ENCODE results near the gene S1PR5.

Gene S1PR5

GRCh38 chr19:10478476-10478875 is 38.8 kb downstream of the S1PR5 start:
- Mint-ChIP-seq H3K4me3 (no peak overlapping the region), H3K27me3 (no peaks in the 10 kb centered on the region), H3K9me3 (no peaks in the 10 kb centered on the region), H3K27ac (no peak overlapping the region), H3K4me1 (ENCODE audit: low read depth) (peaks cover 13% of the 10 kb centered on the region), H3K36me3 (ENCODE audit: low read depth) (no peaks in the 10 kb centered on the region)
- DNase-seq = no peak

GRCh38 chr19:10474962-10475451 is 42.2 kb downstream of the S1PR5 start:
- Mint-ChIP-seq H3K9me3 (no peaks in the 10 kb centered on the region), H3K27ac (no peak overlapping the region), H3K4me1 (ENCODE audit: low read depth) (peaks cover 13% of the 10 kb centered on the region), H3K4me3 (no peak overlapping the region), H3K27me3 (no peaks in the 10 kb centered on the region), H3K36me3 (ENCODE audit: low read depth) (no peaks in the 10 kb centered on the region)
- no peak for DNase-seq

- H3K36me3 Mint-ChIP-seq (ENCODE audit: low read depth) = no peaks in the 10 kb centered on the region
- H3K4me3 Mint-ChIP-seq = no peak overlapping the region
- H3K27ac Mint-ChIP-seq = no peak overlapping the region
- H3K27me3 Mint-ChIP-seq = no peaks in the 10 kb centered on the region
- no peaks in the 10 kb centered on the region for H3K4me1 Mint-ChIP-seq (ENCODE audit: low read depth)
- H3K9me3 Mint-ChIP-seq = no peaks in the 10 kb centered on the region
- DNase-seq = no peak
Observed at GRCh38 chr19:10473192-10473591, 44.1 kb downstream of the S1PR5 start.

GRCh38 chr19:10471909-10472308 is 45.3 kb downstream of the S1PR5 start:
- H3K9me3 Mint-ChIP-seq = no peaks in the 10 kb centered on the region
- DNase-seq = no peak
- H3K4me1 Mint-ChIP-seq (ENCODE audit: low read depth) = no peaks in the 10 kb centered on the region
- H3K4me3 Mint-ChIP-seq = no peak overlapping the region
- H3K36me3 Mint-ChIP-seq (ENCODE audit: low read depth) = no peaks in the 10 kb centered on the region
- H3K27me3 Mint-ChIP-seq = no peaks in the 10 kb centered on the region
- H3K27ac Mint-ChIP-seq = no peak overlapping the region

GRCh38 chr19:10468133-10468532 is 49.1 kb downstream of the S1PR5 start:
- Mint-ChIP-seq H3K27ac (no peak overlapping the region), H3K27me3 (no peaks in the 10 kb centered on the region), H3K36me3 (ENCODE audit: low read depth) (peaks cover 5% of the 10 kb centered on the region), H3K4me3 (no peak overlapping the region), H3K4me1 (ENCODE audit: low read depth) (no peaks in the 10 kb centered on the region), H3K9me3 (no peaks in the 10 kb centered on the region)
- DNase-seq = no peak

GRCh38 chr19:10467104-10467706 is 50.0 kb downstream of the S1PR5 start:
- H3K27ac Mint-ChIP-seq = no peak overlapping the region
- peaks cover 5% of the 10 kb centered on the region for H3K36me3 Mint-ChIP-seq (ENCODE audit: low read depth)
- DNase-seq = no peak
- no peak overlapping the region for H3K4me3 Mint-ChIP-seq
- no peaks in the 10 kb centered on the region for H3K27me3 Mint-ChIP-seq
- no peaks in the 10 kb centered on the region for H3K9me3 Mint-ChIP-seq
- no peaks in the 10 kb centered on the region for H3K4me1 Mint-ChIP-seq (ENCODE audit: low read depth)

- Mint-ChIP-seq H3K4me3 (no peak overlapping the region), H3K27ac (no peak overlapping the region), H3K27me3 (no peaks in the 10 kb centered on the region), H3K4me1 (ENCODE audit: low read depth) (peaks cover 8% of the 10 kb centered on the region), H3K9me3 (no peaks in the 10 kb centered on the region), H3K36me3 (ENCODE audit: low read depth) (peaks cover 5% of the 10 kb centered on the region)
- no peak for DNase-seq
Observed at GRCh38 chr19:10464456-10464855, 52.8 kb downstream of the S1PR5 start.

Data from activated T-cell treated with anti-CD3 and anti-CD28 coated beads, Interleukin-2, amount 50 U/mL, for 24 hours (primary cell).